SU-DHL-6 (cell line): Measurements from ENCODE around the gene DPCD.

Experiments used
- EZH2phosphoT487 ChIP-seq: fragments of 200-600 bp; sonication (generic), shearing (Covaris generic); conservative IDR thresholded peaks from 2 replicates; pipeline ENCODE4 v1.6.1; 2018; ENCODE audit warnings: mild to moderate bottlenecking, antibody characterized with exemption, low read length, moderate library complexity, mixed read lengths
- TF ChIP-seq, protein P1 (sequence below): fragments of 200-600 bp; sonication (generic); IDR thresholded peaks from one replicate; pipeline ENCODE4 v1.5.1; 2017; ENCODE audit warnings: antibody characterized with exemption, mild to moderate bottlenecking, low read length, moderate library complexity; ENCODE audit not compliant: insufficient read depth, poor library complexity, severe bottlenecking

DNA sequence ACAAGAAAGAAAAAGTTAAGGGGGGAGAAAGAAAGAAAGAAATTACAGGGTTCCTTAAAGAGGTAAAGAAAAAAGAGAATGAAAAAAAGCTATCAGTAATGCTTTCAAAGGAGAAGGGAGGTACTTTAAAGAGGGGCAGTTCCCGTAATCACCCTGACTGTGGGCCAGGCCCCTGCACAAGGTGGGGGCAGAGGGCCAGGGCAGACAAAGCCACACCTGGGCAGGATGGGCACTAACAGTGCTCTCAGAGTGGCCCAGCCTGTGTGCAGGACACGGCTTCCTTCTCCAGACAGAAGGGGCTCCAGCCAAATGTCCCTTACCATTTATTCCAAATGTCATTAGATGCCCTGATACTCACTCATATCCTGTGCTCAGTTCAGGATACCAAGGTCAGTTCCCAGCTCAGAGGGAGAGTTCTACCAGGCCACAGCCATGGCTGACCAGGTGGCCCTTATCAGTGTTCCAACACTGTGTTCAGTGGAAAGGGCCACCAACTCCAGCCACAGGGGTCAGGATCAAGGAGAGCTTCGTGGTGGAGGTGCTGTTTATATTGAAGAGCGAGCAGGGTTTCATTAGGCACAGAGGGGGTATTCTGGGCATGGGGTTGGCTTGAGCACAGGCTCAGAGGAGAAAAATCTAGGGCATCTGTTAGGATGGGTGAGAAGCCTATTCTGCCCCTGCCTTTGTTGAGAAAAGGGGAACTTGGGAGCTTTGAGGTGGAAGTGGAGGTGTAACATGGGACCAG, 29.9 kb downstream of the DPCD start:
- TF ChIP-seq, protein P1, sequence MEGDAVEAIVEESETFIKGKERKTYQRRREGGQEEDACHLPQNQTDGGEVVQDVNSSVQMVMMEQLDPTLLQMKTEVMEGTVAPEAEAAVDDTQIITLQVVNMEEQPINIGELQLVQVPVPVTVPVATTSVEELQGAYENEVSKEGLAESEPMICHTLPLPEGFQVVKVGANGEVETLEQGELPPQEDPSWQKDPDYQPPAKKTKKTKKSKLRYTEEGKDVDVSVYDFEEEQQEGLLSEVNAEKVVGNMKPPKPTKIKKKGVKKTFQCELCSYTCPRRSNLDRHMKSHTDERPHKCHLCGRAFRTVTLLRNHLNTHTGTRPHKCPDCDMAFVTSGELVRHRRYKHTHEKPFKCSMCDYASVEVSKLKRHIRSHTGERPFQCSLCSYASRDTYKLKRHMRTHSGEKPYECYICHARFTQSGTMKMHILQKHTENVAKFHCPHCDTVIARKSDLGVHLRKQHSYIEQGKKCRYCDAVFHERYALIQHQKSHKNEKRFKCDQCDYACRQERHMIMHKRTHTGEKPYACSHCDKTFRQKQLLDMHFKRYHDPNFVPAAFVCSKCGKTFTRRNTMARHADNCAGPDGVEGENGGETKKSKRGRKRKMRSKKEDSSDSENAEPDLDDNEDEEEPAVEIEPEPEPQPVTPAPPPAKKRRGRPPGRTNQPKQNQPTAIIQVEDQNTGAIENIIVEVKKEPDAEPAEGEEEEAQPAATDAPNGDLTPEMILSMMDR: no peak
- TF ChIP-seq EZH2phosphoT487: no peak
